ENCODE results near the gene GABARAP.

GRCh38 chr17:7262935-7263800 is 20.9 kb upstream of the GABARAP start:
- TF ChIP-seq CTCF (IDR thresholded peaks at IDR 0.05; ENCODE audit: low read depth, low read length, poor library complexity, severe bottlenecking), result no peak
- TF ChIP-seq EZH2phosphoT487 (IDR thresholded peaks at IDR 0.05; ENCODE audit: borderline replicate concordance, low read length), result no peak

Data from DOHH2 (cell line).